Suprapubic skin (tissue), 4 donors: ENCODE measurements around the gene PCED1B.

Experiments used
- CTCF ChIP-seq, 2 donors: fragments of 200-600 bp in 1 of 2; fragments of 450-650 bp in 1 of 2; sonication (generic) in 1 of 2; IDR thresholded peaks; one replicate each; pipeline ENCODE4 v1.5.1; 2016 to 2019; ENCODE audit warnings: antibody characterized with exemption in 2 of 2, mild to moderate bottlenecking in 1 of 2, moderate library complexity in 1 of 2
- EP300 ChIP-seq: sonication (generic); formaldehyde crosslinking; IDR thresholded peaks from one replicate; pipeline ENCODE4 v1.6.1; 2017; ENCODE audit warnings: antibody characterized with exemption
- POLR2A ChIP-seq, 2 donors: fragments of 450-650 bp; IDR thresholded peaks; one replicate each; pipeline ENCODE4 v1.6.1; 2017; ENCODE audit warnings: antibody characterized with exemption in 2 of 2, mild to moderate bottlenecking in 2 of 2, moderate library complexity in 2 of 2
- POLR2AphosphoS5 ChIP-seq, 3 donors: sonication (generic); formaldehyde crosslinking; IDR thresholded peaks; one replicate each; pipeline ENCODE4 v1.6.1; 2017; ENCODE audit warnings: antibody characterized with exemption in 3 of 3

- TF ChIP-seq CTCF (IDR thresholded peaks at IDR 0.05) (no peak), POLR2AphosphoS5 (IDR thresholded peaks at IDR 0.05) (no peak), POLR2A (IDR thresholded peaks at IDR 0.05) (no peak), EP300 (no peak)
Observed at GRCh38 chr12:47267571-47267970, 188.2 kb downstream of the PCED1B start.
